OCI-LY1 (cell line): Measurements from ENCODE around the gene PRR5L.

ENCODE experiments used
- H2AFZ ChIP-seq: fragments of 200-600 bp; sonication (generic), shearing (Covaris generic); 2 replicates; pipeline ENCODE4 v1.6.0; 2014; ENCODE audit warnings: antibody characterized with exemption, mild to moderate bottlenecking, low read length
- H3F3A ChIP-seq: fragments of 200-600 bp; sonication (generic), shearing (Covaris generic); 2 replicates; pipeline ENCODE4 v1.6.0; 2014; ENCODE audit warnings: mild to moderate bottlenecking, antibody characterized with exemption, low read length, moderate library complexity; ENCODE audit not compliant: insufficient read depth
- H3K27ac ChIP-seq: fragments of 200-600 bp; sonication (generic); 2 replicates; pipeline ENCODE4 v1.5.1; 2014; ENCODE audit warnings: low read length, mixed run types, mild to moderate bottlenecking, low read depth; ENCODE audit not compliant: poor library complexity, severe bottlenecking
- H3K27me3 ChIP-seq: fragments of 200-600 bp; sonication (generic); 2 replicates; pipeline ENCODE4 v1.6.0; 2014; ENCODE audit warnings: antibody characterized with exemption, mild to moderate bottlenecking, low read length, moderate library complexity; ENCODE audit not compliant: insufficient read depth
- H3K36me3 ChIP-seq: fragments of 200-600 bp; sonication (generic); 2 replicates; pipeline ENCODE4 v1.6.1; 2014; ENCODE audit warnings: mild to moderate bottlenecking, antibody characterized with exemption, low read length, moderate library complexity, mixed read lengths; ENCODE audit not compliant: insufficient read depth
- H3K4me1 ChIP-seq: fragments of 200-600 bp; sonication (generic); 2 replicates; pipeline ENCODE4 v1.5.1; 2014; ENCODE audit warnings: mild to moderate bottlenecking, low read length, moderate library complexity; ENCODE audit not compliant: insufficient read depth, severe bottlenecking
- H3K4me2 ChIP-seq: fragments of 200-600 bp; sonication (generic), shearing (Covaris generic); 2 replicates; pipeline ENCODE4 v1.6.1; 2014; ENCODE audit warnings: low read length
- H3K4me3 ChIP-seq: fragments of 200-600 bp; sonication (generic); 2 replicates; pipeline ENCODE4 v1.5.1; 2014; ENCODE audit warnings: low read length, low read depth, mild to moderate bottlenecking, mixed read lengths; ENCODE audit not compliant: poor library complexity, severe bottlenecking
- H3K79me2 ChIP-seq: fragments of 200-600 bp; shearing (Covaris generic); 2 replicates; pipeline ENCODE4 v1.6.1; 2016; ENCODE audit warnings: mixed run types, low read length, mixed read lengths; ENCODE audit not compliant: insufficient read depth
- H3K9ac ChIP-seq: fragments of 200-600 bp; sonication (generic), shearing (Covaris generic); 2 replicates; pipeline ENCODE4 v1.6.1; 2014; ENCODE audit warnings: mild to moderate bottlenecking, low read length, mixed read lengths
- H3K9me2 ChIP-seq: fragments of 200-600 bp; sonication (generic), shearing (Covaris generic); 2 replicates; pipeline ENCODE4 v1.6.1; 2014; ENCODE audit warnings: low read depth, mild to moderate bottlenecking, low read length, mixed read lengths
- H3K9me3 ChIP-seq: fragments of 200-600 bp; shearing (Covaris generic); 2 replicates; pipeline ENCODE4 v1.6.1; 2014; ENCODE audit warnings: low read length, mixed read lengths
- H4K20me1 ChIP-seq: fragments of 200-600 bp; sonication (generic), shearing (Covaris generic); 2 replicates; pipeline ENCODE4 v1.6.0; 2016; ENCODE audit warnings: mild to moderate bottlenecking, low read length; ENCODE audit not compliant: insufficient read depth
- CTCF ChIP-seq: fragments of 200-600 bp; sonication (generic), shearing (Covaris generic); IDR thresholded peaks from 2 replicates; pipeline ENCODE4 v1.5.1; 2017; ENCODE audit warnings: mild to moderate bottlenecking, antibody characterized with exemption, low read length, moderate library complexity, mixed read lengths
- EZH2 ChIP-seq: fragments of 200-600 bp; sonication (generic), shearing (Covaris generic); IDR thresholded peaks from 2 replicates; pipeline ENCODE4 v1.8.0; 2017; ENCODE audit warnings: borderline replicate concordance, mixed run types, mild to moderate bottlenecking, antibody characterized with exemption, low read length, moderate library complexity, mixed read lengths

Gene PRR5L

DNA sequence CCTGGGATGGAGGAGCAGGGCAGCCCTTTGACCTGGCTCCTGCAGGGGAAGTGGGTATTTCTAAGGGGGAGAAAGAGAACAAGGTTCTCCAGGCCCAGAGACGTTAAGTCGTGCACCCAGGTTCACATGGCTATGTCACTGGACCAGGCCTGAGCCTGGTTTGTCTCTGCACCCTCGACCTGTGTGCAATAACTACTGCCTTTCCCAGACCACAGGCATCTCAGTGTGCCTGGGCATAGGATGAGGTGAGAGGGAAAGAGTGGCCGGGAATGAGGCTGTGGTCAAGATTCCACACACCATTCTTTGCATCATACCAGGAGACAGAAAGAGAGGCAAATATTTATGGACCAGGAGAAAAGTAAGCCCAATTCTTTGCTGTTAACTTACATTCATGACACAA, 66.8 kb downstream of the PRR5L start:
- H3K4me1 ChIP-seq, result no peaks in the 10 kb centered on the region
- no peaks in the 10 kb centered on the region for H3K27me3 ChIP-seq
- H3K9me2 ChIP-seq, result no peaks in the 10 kb centered on the region
- no peaks in the 10 kb centered on the region for H3F3A ChIP-seq
- H2AFZ ChIP-seq, result no peak overlapping the region
- no peak overlapping the region for H3K4me2 ChIP-seq
- no peaks in the 10 kb centered on the region for H3K79me2 ChIP-seq
- TF ChIP-seq EZH2 (no peak), CTCF (no peak)
- H3K9ac ChIP-seq, result no peak overlapping the region
- no peaks in the 10 kb centered on the region for H3K36me3 ChIP-seq
- H3K4me3 ChIP-seq, result no peak overlapping the region
- no peak overlapping the region for H3K27ac ChIP-seq
- H3K9me3 ChIP-seq, result no peaks in the 10 kb centered on the region
- H4K20me1 ChIP-seq, result no peaks in the 10 kb centered on the region

GRCh38 chr11:36363361-36364268, 67.5 kb downstream of the PRR5L start:
- TF ChIP-seq CTCF, result no peak
- no peak for TF ChIP-seq EZH2
- no peak overlapping the region for H2AFZ ChIP-seq
- no peaks in the 10 kb centered on the region for H3K79me2 ChIP-seq
- H3K4me3 ChIP-seq, result no peak overlapping the region
- H3F3A ChIP-seq, result no peaks in the 10 kb centered on the region
- H3K9me3 ChIP-seq, result no peaks in the 10 kb centered on the region
- no peaks in the 10 kb centered on the region for H3K36me3 ChIP-seq
- H3K9me2 ChIP-seq, result no peaks in the 10 kb centered on the region
- no peak overlapping the region for H3K9ac ChIP-seq
- H3K4me2 ChIP-seq, result no peak overlapping the region
- H4K20me1 ChIP-seq, result no peaks in the 10 kb centered on the region
- H3K27me3 ChIP-seq, result no peaks in the 10 kb centered on the region
- H3K4me1 ChIP-seq, result no peaks in the 10 kb centered on the region
- H3K27ac ChIP-seq, result no peak overlapping the region

GRCh38 chr11:36364551-36365325, 68.7 kb downstream of the PRR5L start:
- no peak overlapping the region for H3K4me2 ChIP-seq

More at GRCh38 chr11:36364551-36365325, 68.7 kb downstream of the PRR5L start:
- no peak overlapping the region for H3K9ac ChIP-seq
- no peak overlapping the region for H3K27ac ChIP-seq
- H3K4me1 ChIP-seq, result no peaks in the 10 kb centered on the region
- H3K36me3 ChIP-seq, result no peaks in the 10 kb centered on the region
- H3K9me3 ChIP-seq, result no peaks in the 10 kb centered on the region
- H3K79me2 ChIP-seq, result no peaks in the 10 kb centered on the region
- no peaks in the 10 kb centered on the region for H3F3A ChIP-seq
- no peak overlapping the region for H3K4me3 ChIP-seq
- no peak overlapping the region for H2AFZ ChIP-seq
- H4K20me1 ChIP-seq, result no peaks in the 10 kb centered on the region
- TF ChIP-seq CTCF, result no peak
- H3K27me3 ChIP-seq, result no peaks in the 10 kb centered on the region
- H3K9me2 ChIP-seq, result no peaks in the 10 kb centered on the region
